GM08714 (cell line): ENCODE measurements around the gene C11orf16.
"Not testable (repeated sequence)": the region's sequence is repeated elsewhere in the genome, so short reads cannot be mapped to it uniquely, and the experiment has no call there.

Source experiments
- H3K4me3 ChIP-seq: fragments of 200-500 bp; sonication (Bioruptor generic); 2 replicates; pipeline ENCODE4 v1.5.1; 2014; ENCODE audit warnings: mild to moderate bottlenecking, low read length, inconsistent platforms
- ZNF274 ChIP-seq: IDR thresholded peaks from 2 replicates; pipeline ENCODE4 v1.6.1; 2012; ENCODE audit warnings: mild to moderate bottlenecking, low read depth, low read length

The C11orf16 gene

DNA sequence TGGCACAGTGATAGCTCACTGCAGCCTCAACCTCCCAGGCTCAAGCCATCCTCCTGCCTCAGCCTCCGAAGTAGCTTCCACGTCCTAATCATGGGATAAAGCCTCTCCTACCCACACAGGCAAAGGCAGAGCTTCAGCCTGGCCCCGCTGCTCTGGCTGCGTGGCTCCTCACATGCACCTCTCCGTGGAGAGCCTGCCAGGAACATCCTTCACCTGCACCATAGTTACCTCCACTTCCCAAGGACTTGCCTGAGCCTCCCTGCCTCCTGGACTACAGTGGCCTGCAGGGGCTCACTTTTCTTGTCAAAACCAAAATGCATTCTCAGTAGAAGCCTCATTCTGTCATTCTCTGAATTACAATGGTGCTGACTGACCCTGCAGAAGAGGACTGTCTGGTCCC is 6.5 kb downstream of the C11orf16 start:
- no peak for TF ChIP-seq ZNF274
- no peak overlapping the region for H3K4me3 ChIP-seq

DNA sequence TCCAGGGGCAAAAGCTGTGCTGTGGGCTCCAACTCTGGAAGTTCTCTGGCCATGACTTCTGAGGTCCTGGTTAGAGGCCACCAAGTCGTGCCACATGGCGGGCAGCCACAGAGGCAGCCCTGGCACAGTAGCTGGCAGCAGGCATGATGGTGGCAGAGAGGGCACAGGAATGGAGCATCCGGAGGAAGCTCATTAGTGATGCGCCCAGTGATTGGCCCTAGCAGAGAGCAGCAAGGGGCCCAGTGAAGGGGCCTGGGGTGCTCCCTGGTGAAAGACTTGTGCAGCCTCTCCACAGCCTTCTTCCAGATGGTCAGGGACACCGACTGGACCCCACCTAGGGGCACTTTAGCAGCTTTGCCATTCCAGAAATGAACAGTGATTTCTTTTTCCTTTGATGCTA is 7.0 kb downstream of the C11orf16 start:
- TF ChIP-seq ZNF274: no peak
- no peak overlapping the region for H3K4me3 ChIP-seq

DNA sequence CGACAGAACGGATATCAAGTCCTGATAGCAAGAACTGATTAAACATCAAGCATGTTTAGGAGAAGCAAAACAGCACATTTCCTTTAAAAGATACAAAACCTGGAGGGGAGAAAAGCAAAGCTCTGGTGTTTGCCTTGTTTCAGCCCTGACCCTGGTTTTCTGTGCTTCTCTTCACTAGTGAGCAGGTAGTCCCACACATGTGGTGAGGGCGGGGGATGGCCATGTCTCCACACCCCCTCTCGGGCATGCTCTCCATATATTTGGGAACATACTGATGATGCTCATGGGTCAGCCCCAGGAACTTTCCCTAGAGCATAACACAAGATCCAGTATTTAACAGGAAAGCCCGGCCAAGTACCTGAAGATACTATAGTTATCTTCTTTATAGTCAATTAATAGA is 10.1 kb downstream of the C11orf16 start:
- TF ChIP-seq ZNF274: no peak
- H3K4me3 ChIP-seq: no peak overlapping the region

DNA sequence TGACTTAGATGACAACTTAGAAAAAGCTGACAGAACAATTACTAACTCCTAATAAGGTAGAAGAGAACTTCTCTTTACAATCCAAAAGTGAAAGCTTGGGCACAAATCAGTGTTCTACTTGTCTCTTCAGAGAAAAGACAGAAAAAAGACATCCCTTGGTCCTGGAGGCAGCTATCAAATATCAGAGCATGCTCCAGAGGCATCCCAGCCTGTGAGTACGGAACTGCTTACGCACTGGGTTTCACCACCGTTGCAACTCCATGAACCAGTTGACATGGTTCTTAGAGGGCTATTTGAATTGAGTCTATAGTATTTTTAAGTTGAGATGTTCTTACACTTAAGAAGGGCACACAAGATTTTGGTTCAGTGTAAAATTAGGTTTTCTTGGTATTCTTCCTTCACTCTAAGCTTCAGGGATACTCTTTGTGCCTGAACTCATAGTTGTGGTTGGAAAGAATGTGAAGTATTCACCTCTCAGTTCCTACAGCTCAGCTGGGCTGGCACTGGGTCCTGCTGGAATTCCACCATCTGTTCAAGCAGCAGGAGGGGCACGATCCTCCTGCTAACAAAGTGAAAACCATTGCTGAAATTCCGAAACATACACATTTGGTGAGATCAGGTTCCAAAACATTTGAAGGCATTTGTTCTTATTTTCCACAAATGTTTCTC is 15.5 kb downstream of the C11orf16 start:
- H3K4me3 ChIP-seq: no peak overlapping the region

DNA sequence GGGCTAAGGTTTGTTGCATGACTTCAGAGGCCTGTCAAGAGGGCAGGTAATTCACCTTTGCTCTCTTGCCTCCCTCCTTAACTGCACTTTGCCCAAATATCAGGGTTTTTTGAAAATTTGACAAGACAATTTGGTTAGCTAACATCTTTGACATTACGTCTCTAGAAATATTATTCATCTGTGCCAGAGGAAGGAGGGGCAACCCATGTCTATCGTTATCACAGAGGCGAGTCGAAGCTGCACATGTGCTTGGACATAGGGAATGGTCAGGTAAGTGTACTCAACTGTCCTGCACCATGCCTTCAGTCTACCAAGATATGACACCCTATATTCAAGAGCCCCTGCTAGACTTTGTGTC is 18.1 kb downstream of the C11orf16 start:
- H3K4me3 ChIP-seq: no peak overlapping the region

More for the DNA sequence above, 15.5 kb downstream of the C11orf16 start:
- no peak for TF ChIP-seq ZNF274

DNA sequence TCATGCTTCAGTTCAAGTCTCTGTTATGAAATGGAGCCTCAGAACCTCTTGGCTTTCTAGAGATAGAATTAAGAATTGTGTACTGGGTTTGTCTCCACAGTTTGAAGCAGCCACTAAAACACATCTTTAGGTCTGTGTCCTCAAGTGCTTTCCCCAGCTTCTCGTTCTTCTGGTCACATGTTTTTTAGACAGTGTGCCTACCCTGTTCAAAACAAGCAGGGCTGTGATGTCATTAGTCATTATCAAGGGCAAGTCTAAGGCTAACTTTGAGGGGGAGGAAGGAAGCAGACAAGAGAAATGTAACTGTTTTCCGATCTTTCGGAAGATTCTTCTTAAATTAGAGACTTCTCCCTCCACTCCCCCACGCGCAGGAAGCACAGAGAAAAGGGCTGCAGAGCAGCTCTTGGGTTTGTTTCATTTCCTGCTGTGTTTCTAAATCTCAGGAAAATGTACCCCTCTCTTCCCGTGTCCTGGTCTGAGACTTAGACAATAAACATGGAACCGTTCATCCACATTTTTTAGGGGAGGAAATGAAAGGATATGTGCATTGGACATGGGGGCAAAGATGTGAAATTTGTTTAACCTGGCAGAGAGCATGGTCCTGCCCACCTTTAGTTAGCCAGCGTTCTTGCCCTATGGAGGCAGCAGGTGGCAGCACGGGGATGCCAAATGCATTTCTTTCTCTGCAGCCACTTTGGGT is 18.6 kb downstream of the C11orf16 start:
- TF ChIP-seq ZNF274: no peak
- H3K4me3 ChIP-seq: peak overlapping the region; percentile 47; the same call in 1 of the 2 replicates

More for the DNA sequence above, 18.1 kb downstream of the C11orf16 start:
- no peak for TF ChIP-seq ZNF274

DNA sequence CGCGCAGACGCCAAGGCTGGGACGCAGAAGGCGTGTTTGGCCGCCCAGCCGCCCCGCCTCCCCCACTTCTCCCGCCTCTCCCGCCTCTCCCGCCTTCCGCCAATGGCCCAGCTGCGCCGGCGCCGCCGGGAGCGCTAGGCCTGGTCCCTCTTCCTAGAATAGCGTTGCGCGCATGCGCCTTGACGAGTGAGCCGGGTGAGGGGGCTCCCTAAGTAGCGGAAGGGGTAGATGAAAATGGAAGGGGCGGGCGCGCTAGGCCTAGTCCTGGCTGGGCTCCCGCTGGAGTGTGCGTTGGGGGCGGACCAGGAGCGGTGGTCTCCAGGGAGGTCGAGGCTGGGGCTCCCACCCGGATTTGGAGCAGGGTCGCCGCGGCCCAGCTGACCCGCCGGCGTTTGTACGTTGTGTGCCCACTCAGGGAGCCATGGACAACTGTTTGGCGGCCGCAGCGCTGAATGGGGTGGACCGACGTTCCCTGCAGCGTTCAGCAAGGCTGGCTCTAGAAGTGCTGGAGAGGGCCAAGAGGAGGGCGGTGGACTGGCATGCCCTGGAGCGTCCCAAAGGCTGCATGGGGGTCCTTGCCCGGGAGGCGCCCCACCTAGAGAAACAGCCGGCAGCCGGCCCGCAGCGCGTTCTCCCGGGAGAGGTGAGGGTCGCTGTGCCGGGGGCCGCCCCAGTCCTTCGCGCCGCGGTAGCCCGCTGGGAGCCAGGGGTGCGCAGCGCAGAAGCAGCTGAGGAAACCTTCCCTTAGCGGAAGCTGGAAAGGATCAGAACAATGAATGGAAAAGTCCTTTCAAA is 21.5 kb downstream of the C11orf16 start, which contains the start of gene AKIP1:
Gene AKIP1, plus strand, starts transcription at position 161 of the 795 bp plus-strand sequence. Its CDS starts 261 bp downstream, at position 422.
- no peak for TF ChIP-seq ZNF274
- H3K4me3 ChIP-seq: peak within 1 kb of the TSS; percentile 79

DNA sequence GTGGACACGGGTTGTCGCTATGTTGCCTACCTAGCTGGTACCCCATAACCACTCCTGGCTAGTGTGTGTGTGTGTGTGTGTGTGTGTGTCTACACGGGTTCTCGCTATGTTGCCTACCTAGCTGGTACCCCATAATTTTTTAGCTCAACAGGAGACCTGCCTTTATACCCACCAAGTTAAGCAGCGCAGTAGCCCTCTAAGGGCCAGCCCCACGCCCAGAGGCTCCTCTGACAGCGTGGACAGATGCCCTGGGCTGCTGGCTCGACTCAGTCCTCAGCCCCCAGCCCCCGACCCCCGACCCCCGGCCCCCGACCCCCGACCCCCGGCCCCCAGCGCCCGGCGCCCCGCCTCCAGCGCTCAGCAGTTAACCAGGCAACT is 22.1 kb downstream of the C11orf16 start:
- no peak for TF ChIP-seq ZNF274
- H3K4me3 ChIP-seq: peak overlapping the region; percentile 51; the same call in 1 of the 2 replicates

DNA sequence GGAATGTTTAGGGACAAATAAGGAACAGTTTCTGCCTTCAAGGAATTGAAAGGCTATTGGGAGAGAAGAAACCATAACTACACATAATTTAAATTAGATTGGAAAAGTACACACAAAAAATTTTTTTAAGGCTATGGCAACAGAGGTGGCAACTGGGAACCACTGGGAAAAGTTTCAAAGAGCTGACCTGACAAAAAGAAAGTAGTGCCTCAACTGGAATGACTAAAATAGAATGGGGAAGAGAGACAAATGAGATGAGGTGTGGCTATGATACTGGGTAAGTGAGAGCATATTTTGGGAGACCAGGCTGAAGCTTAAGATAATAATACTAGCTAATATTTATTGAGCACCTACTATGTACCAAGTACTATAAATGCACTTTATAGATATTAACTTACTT is 24.6 kb downstream of the C11orf16 start:
- no peak overlapping the region for H3K4me3 ChIP-seq
- TF ChIP-seq ZNF274: no peak

DNA sequence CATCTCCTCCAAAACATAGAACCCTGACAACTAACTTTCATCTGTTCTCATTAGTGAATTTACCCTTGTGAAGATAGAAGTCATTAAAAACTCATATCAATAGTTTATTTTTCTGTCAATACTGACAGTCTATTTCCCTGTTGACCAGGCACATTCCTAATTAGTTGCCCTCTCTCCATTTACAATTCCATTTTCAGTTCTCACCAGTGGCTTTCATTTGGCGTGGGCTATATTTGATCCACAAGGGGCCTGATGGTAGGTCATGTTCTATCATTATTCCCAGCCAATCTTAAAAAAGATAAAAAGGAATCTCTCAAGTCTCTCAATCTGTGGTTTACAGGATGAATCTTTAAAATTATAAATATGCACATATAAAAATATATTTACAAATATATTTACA is 25.6 kb downstream of the C11orf16 start:
- no peak overlapping the region for H3K4me3 ChIP-seq
- TF ChIP-seq ZNF274: no peak

DNA sequence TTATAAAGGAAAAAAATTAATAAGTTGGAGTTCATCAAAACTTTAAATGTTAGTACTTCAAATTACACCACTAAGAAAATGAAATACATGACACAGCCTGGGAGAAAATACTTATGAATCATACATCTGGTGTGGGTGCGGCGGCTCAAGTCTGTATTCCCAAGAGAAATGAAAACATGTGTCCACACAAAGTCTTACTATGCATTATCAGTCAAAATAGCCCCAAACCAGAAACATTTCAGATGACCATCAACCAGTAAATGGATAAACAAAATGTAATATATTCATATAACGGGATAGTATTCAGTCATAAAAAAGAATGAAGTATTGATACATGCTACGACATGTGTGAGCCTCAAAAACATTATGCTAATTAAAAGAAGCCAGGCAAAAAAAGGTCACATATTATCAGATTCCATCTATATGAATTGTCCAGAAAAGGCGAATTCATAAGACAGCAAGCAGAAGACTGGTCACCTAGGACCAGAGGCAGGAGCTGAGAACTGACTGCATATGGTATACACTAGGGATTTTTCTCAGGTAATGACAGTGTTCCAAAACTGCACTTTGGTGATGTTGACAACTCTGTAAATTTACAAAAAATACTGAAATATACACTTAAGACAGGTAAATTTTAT is 27.1 kb downstream of the C11orf16 start:
- no peak for TF ChIP-seq ZNF274
- H3K4me3 ChIP-seq: no peak overlapping the region

DNA sequence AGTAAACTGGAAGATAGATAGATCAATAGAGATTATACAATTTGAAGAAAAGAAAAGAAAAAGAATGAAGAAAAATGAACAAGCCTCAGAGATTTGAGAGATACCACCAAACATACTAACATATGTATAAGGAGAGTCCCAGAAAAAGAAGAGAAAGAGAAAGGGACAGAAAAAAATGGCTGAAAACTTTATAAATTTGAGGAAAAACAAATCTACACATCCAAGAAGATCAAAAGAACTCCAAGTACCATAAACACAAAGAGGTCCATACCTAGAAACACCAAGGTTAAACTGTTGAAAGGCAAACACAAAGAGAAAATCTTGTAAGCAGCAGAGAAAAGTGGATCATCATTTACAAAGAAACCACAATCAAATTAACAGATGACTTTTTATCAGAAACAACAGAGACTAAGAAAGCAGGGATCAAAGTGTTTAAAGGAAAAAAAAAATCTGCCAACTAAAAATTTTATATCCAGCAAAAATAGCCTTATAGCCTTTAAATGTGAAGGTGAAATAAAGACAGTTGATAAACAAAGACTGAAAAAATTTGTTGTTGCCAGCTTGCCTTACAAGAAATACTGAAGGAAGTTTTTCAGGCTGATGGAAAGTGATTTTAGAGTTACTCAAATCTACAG is 33.5 kb downstream of the C11orf16 start:
- H3K4me3 ChIP-seq: no peak overlapping the region
- no peak for TF ChIP-seq ZNF274

DNA sequence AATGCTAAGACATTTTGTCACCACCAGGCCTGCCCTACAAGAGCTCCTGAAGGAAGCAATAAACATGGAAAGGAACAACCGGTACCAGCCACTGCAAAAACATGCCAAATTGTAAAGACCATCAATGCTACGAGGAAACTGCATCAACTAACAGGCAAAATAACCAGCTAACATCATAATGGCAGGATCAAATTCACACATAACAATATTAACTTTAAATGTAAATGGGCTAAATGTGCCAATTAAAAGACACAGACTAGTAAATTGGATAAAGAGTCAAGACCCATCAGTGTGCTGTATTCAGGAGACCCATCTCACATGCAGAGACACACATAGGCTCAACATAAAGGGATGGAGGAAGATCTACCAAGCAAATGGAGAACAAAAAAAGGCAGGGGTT is 41.6 kb downstream of the C11orf16 start:
- H3K4me3 ChIP-seq: not testable (repeated sequence)

DNA sequence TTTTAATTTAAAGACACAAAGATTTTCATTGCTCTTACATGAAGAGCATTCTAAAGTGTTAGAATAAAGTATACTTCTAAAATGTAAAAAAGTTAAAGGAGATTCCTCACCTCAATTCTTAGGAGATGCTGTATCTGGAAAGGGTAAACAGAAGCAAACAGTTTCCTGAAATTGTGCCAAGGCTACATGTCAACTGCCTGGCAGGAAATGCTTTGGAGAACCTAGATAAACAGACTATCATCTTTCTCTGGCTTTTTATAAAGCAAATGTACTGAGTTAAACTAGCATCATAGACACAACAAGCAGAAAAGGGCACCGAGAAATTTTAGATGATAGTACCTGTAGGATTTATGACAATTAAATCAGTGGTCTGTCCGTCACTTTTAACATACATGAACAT is 46.4 kb downstream of the C11orf16 start:
- no peak overlapping the region for H3K4me3 ChIP-seq
- TF ChIP-seq ZNF274: no peak

DNA sequence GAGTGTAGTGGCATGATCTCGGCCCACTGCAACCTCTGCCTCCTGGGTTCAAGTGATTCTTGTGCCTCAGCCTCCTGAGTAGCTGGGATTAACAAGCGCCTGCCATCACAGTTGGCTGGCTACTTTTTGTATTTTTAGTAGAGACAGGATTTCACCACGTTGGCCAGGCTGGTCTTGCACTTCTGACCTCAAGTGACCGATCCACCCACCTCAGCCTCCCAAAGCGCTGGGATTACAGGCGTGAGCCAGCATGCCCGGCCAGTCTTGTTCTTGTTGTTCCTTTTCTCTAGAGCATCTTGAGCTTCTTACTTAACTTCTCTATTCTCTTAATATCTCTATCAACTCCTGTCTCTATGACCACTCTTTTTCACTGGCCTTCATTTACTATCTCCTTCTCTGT is 51.2 kb downstream of the C11orf16 start:
- H3K4me3 ChIP-seq: not testable (repeated sequence)
